DMS153 (cell line): ENCODE data around the gene HMCN1.
"Not testable (repeated sequence)": the region's sequence is repeated elsewhere in the genome, so short reads cannot be mapped to it uniquely, and the experiment has no call there.

ENCODE experiments used
- DNase-seq: peaks from one replicate; lab custom pipeline; 2025; lab: John Stamatoyannopoulos, UW

The HMCN1 gene

GRCh38 chr1:186152620-186153239 lies 418.5 kb downstream of the HMCN1 start:
- no peak for DNase-seq

- no peak for DNase-seq
These were observed 420.5 kb downstream of the HMCN1 start for GRCh38 chr1:186154651-186155050.

- DNase-seq: peak; percentile 39
These were observed 421.4 kb downstream of the HMCN1 start for GRCh38 chr1:186155594-186155993.

- DNase-seq: not testable (repeated sequence)
These were observed 428.7 kb downstream of the HMCN1 start for GRCh38 chr1:186162895-186163294.

- no peak for DNase-seq
These were observed 430.6 kb downstream of the HMCN1 start for GRCh38 chr1:186164773-186165172.

- DNase-seq: no peak
These were observed 431.1 kb downstream of the HMCN1 start for GRCh38 chr1:186165303-186165702.

GRCh38 chr1:186167096-186167668 lies 433.0 kb downstream of the HMCN1 start:
- no peak for DNase-seq

GRCh38 chr1:186175588-186175987 lies 441.4 kb downstream of the HMCN1 start:
- DNase-seq: no peak

GRCh38 chr1:186178426-186179043 lies 444.3 kb downstream of the HMCN1 start:
- DNase-seq: no peak

GRCh38 chr1:186179231-186179630 lies 445.0 kb downstream of the HMCN1 start:
- DNase-seq: no peak

GRCh38 chr1:186183219-186183618 lies 449.0 kb downstream of the HMCN1 start:
- DNase-seq: no peak

GRCh38 chr1:186183970-186184628 lies 449.9 kb downstream of the HMCN1 start:
- DNase-seq: no peak

GRCh38 chr1:186186251-186186650 lies 452.1 kb downstream of the HMCN1 start:
- not testable (repeated sequence) for DNase-seq

GRCh38 chr1:186187601-186188000 lies 453.4 kb downstream of the HMCN1 start:
- no peak for DNase-seq

- DNase-seq: no peak
These were observed 453.9 kb downstream of the HMCN1 start for GRCh38 chr1:186188004-186188539.

GRCh38 chr1:186188736-186189135 lies 454.5 kb downstream of the HMCN1 start:
- DNase-seq: no peak

- no peak for DNase-seq
These were observed 455.0 kb downstream of the HMCN1 start for GRCh38 chr1:186189156-186189555.

GRCh38 chr1:186191511-186191910 lies 457.3 kb downstream of the HMCN1 start:
- DNase-seq: no peak

GRCh38 chr1:186193224-186193623 lies 459.0 kb downstream of the HMCN1 start:
- DNase-seq: no peak

GRCh38 chr1:186194107-186194756 lies 460.0 kb downstream of the HMCN1 start:
- no peak for DNase-seq

- no peak for DNase-seq
These were observed 461.3 kb downstream of the HMCN1 start for GRCh38 chr1:186195377-186195931.

- DNase-seq: no peak
These were observed 468.1 kb downstream of the HMCN1 start for GRCh38 chr1:186202271-186202764.
